NCI-H460 (cell line): ENCODE measurements around the gene TSPEAR. TPM values are rescaled to one million over a fixed set of nuclear protein-coding genes. Genes with fewer than 3 reads are reported as not detected.
A peak's percentile ranks its signal among the peaks of the same experiment; 100 is the strongest.
"Not testable (repeated sequence)": the region's sequence is repeated elsewhere in the genome, so short reads cannot be mapped to it uniquely, and the experiment has no call there.

Experiments used
- DNase-seq: peaks from one replicate; pipeline ENCODE4 v3.0.0-alpha.2; 2016; ENCODE audit warnings: low read depth; ENCODE audit errors: extremely low read depth
- total RNA-seq: library from RNA; depleted of rRNA; stranded (reverse); fragments of >200 nt; shearing (Covaris generic); gene quantifications from 2 replicates; pipeline ENCODE4 v1.2.3, GENCODE V29; 2014

Gene TSPEAR
- total RNA-seq, 1 experiment from 2014 or later = 0.02 TPM

DNA sequence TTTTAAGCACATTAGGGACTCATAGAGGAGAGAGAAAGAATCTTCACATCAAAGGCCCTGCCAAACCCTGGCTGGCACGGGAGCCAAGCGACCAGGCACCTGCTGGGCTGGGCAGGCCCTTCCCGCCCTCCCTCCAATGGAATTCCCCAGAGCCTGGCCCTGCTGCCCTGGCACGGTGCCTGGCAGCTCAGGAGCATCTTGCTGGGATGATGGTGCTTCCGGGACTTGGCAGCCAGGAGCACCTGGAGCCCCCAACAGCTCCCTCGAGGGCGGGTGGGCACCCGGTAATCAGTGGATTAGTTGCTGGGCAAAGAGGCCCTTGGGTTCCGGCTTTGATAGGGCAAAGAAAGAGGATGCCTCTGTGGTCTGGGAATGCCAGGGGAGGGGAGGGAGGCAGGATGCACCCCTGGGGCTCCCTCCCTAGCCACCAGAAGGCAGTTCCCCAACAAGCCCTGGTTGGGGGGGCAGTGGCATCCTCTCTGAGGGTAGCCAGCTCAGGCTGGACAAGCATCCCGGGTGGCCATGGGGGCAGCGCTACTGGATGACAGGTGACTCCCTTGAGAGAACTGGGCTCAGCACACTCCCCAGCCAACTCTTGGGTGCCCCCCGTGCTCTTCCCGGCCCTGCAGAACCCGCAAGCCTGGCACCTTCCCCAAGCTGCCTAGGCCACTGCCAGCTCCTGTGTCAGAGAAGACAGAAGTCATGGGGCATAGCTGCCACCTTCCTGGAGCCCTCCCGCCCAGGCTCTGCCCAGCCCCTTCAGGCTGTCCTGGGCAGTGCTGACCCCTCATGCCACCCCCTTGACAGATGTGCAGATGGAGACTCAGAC lies 197.8 kb downstream of the TSPEAR start:
- no peak for DNase-seq

DNA sequence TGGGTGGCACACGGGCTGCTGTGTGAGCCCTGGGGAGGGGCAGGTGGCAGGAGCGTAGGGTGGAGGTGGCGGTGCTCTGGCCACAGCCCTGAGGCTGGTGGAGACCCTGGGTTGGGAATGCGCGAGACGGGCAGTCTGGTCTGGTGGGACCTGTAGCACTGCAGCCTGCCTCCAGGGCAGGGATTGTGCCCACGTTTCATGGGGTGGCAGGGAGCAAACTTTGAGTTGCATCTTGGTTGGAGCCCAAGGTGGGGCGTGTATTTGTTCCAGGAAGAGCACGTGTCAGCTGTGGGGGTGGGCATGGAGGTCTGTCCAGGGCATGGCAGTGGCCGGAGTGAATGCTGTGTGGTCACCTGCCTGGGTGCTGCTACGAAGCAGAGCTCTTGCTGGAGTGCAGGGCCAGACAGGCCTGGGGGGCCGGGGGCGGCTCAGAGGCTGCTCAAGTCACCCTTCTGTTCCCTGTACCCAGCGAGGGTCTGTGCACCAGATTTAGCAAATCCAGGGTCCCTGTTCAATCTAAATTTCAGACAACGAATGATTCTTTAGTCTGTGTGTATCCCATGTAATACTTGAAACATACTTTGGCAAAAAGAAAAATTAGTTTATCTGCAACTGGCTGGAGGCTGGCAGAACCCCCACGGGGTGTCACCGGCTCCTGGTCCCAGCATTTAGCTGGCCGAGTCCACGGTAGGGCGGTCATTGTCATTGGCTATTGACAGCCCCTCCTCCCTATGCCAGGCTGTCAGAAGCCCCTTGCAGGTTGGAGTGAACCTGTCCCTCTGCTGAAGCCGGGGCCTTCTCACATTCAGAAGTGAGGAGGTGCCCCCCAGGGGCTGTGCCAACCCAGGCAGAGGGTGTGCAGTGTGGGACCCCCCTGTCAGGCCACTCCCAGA lies 198.6 kb downstream of the TSPEAR start:
- no peak for DNase-seq

DNA sequence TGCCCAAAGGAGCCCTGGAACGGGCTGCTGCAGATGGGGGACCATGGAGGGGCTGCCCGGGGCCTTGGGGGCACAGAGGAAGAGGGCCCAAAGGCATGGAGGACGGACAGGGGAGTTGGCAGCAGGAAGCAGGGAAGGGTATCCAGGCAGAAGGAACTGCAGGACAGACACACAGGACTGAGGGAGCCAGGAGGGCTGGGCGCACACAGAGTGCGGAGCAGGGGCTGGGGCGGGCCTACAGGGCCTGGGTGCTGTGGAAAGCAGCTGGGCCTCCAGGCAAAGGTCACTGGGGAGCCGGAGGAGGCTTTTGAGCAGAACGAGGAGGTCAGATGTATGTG lies 199.5 kb downstream of the TSPEAR start:
- DNase-seq = no peak

DNA sequence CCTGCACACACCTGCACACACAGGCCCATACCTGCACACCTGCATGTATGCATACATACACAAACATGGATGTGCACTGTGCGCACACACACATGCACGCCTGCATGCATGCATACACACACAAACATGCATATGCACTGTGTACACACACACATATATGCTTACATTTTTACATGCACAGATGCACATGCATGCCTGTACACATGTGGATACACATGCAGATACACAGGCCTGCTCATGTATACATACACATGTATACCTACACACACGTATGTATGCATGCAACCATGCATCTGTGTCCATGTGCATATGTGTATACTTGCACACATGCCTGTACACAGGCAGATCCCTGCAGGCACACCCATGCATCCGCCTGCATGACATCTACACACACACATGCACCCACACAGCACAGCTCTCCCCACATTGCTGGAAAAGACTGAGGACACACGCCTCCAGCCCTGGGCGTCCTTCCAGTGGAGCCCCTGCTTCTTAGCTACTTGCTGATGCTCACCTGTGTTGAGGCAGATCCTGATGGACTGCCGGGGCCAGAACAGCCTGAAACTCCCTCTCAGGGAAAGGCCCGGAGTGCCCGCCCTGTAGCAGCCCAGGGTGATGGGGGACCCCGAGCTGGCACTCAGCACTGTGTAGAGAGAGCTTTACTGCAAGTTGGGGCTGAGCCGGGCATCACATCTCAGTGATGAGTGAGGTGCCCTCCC lies 200.0 kb downstream of the TSPEAR start:
- DNase-seq = no peak

DNA sequence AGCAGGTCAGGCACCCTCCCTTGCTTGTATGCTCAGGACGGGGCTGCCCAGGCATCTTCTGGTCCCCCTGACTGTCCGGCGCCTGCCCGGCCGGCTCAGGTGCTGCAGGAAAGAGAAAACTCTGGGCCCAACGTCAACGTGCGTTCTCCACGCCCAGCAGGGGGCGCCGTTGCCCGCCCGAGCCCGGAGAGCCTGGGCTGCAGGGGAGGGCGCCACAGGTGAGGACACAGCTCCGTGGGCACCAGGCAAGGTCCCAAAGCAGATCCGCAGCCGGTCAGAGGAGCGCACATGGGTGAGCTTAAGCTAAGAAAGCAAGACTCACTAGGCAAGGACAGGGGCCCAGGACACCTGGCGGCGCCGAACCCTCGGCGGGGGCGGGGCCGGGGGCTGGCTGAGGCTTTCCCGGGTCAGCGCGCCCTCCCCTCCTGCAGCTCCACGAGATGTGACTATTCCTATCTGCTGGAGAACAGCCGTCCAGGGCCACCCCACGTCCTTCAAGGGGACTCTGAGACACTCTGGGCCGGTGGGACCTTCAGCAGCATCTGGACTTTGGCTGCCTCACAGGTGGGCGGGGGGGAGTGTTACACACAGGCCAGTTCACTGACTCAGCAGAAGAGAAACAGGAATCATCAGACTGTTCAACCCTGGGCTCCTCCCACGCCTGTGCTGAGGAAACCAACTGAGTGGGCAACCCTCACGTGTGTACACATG lies 200.7 kb downstream of the TSPEAR start:
- DNase-seq = peak; percentile 13

DNA sequence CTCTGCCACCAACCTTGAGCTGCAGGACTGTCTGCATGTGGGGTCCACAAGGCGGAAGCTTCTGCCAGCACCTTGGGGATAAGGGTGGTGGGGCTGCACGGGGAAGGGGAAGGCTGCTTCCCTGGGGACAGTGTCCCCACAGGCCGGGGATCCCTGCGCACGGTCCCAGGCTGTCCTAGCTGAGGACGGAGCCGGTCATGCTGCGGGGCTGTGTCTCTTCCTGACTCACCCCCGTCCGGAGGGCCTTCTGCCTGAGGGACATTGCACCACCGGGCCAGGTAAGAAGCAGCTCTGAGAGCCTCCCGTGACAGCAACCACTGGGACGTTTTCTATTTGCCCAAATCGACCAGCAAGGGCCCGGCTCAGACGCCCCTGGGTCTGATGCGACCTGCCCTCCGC lies 201.3 kb downstream of the TSPEAR start:
- no peak for DNase-seq

DNA sequence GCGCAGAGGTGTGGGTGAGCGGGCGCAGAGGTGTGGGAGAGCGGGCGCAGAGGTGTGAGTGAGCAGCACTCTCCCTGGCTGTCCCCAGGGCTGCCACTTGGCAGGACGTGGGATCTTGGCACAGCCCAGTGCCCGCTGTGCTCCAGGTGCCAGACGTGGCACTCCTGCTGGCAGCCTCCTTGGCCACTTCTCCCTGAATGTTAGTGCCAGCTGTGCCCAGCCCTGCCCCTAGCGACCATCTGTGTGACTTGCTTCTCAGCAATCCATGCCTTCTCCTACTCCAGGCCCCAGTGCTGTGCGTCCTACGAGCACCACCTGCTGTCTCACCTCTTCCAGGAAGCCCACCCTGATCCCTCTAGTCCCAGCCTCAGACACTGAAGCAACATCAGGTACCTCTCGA lies 201.8 kb downstream of the TSPEAR start:
- peak; percentile 56 for DNase-seq

DNA sequence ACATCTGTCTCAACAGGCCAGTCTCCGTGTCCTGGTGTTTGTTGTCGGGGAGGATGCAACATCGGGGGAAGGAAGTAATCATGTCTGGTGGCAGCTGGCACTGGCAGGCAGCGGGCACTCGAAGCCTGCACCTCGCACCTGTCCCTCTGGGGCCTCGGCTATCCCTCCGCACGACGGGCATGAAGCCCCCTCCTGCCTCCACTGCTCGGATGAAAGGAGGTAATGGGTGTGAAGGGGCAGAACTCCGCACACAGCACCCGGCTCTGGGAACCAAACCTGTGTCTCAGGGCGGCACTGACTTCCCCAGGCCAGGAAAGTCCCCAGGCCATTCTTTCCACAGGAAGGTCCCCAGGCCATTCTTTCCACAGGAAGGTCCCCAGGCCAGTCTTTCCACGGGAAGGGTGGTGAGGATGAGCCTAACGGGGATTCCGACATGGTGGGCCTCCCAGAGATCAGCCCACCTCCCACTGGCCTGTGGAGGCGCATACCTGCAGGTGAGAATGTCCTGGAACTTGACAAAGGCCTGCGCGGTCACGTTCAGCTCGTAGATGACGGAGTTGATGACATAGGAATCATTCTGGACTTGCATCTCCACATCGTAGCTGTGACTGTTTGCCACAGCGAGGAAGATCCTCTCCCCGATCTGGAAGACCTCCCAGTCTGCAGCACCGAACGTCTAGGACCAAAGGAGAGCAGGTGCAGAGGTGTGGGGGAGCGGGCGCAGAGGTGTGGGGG lies 202.5 kb downstream of the TSPEAR start:
- no peak for DNase-seq

DNA sequence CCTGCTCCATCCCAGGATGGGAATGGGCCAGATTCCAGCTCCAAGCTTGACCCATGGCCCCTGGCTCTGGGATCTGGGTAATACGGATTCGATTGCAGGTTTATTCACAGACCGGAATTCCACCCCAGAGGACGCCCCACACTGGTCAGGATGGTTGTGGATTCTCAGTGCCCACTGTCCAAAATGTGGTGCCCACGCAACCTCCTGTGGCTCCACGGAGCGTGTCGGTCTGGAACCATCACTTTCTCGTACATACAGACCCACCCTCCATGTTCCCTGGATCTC lies 203.0 kb downstream of the TSPEAR start:
- no peak for DNase-seq

DNA sequence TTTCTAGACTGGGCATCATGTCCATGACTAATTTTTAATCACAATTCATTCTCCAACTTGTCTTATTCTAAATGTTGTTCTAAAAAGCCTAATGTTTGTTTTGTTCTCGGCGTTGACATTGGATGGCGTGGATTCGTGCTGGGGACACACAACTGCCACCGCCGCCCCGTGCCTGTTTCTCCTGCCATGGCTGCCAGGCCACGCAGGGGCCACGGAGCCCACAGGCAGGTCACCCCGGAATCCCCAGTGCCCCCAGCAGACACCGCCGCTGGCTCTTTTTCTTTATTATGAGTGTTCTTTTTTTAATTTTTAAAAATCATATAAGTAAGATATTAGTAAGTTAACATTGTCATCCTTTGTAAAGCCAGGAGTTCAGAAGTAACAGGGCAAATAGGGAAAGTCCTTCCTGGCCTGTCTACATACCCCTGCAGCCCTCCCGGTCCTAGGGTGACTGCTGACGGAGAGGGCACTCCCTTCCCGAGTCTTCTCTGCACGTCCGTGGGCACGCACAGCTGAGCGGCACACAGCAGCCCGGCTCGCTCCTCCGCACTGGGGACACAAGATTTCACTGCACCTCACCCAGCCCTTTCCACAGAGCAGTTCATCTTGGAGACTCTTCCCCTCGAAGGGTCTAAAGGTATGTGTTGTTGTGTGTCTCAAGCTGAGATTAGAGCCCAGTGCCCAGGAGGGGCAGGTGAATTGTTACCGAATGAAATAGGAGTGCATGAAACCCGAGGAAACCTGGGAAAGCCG lies 203.5 kb downstream of the TSPEAR start:
- no peak for DNase-seq

DNA sequence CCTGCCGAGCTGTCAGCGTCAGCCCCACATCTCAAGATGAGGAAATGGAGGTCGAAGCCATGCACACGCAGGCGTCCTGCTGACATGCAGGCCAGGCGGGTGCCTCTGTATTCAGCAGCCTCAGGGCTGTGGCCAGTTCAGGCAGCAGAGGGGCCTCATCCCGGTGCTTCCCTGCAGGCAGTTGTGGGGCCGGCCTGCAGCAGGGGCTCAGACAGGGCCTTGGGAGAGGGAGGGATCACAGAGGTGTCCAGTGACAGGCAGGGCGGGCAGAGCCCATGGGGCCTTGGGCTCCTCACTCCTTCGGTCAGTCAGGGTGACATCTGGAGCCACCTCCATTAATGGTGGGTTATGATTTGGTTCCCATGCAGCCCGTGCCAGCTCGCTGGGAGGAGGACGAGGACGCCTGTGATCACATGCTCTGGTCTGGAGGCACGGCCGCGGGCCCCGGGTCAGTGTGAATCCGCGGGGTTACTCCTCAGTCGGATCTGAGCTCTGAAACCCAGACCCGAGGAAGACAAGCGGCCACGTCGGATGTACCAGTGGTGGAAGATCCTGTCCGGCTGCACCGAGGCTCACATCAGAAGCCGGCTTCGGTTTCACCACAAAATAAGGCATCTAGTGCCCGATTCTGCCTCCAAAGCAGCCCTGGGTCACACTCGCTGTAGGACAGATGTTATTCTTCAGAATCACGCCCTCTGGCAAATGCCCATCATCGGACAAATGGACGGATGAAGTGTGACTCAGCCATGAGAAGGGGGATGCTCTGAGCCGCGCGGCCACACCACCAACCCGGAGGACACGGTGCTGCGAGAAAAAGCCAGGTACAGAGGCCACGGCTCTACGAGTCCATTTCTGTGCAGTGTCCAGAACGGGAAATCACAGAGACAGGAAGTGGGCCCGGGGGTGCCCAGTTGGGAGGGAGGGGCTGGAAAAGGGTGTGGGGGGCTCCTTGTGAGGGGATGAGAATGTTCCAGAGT lies 204.8 kb downstream of the TSPEAR start:
- DNase-seq = no peak

DNA sequence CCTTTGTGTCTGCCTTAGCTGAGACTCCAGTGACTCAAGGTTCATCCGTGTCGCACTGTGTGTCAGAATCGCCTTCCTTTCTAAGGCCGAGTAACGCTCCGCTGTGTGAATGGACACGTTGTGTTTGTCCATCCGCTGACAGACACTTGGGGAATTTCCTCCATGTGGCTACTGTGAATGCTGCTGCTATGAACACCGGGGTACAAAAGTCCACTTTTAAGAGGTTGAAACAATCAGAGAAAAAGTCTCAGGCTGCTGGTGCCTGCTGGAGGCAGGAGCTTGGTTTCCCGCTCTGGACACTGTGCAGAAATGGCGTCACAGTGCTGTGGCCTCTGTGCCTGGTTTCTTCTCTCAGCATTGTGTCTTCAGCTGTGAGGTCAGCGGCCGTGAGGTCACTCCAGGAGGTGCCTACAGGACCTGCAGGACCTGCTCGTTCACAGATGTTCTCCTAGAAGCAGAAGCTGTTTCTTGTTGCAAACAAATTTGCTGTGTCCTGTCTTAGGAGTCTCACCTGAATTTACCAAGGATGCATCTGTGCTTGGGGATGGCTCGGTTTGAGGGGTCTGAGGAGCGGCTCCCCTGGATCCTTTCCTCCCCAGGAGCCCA lies 205.6 kb downstream of the TSPEAR start:
- no peak for DNase-seq

DNA sequence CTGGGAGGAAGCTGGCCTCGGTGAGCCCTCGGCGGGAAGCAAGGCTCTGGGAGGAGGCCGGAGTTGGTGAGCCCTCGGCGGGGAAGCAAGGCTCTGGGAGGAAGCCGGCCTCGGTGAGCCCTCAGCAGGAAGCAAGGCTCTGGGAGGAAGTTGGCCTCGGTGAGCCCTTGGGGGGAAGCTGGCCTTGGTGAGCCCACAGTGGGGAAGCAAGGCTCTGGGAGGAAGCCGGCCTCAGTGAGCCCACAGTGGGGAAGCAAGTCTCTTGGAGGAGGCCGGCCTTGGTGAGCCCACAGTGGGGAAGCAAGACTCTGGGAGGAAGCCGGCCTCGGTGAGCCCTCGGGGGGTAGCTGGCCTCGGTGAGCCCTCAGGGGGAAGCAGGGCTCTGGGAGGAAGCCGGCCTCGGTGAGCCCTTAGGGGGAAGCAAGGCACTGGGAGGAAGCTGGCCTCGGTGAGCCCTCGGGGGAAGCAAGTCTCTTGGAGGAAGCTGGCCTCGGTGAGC lies 207.4 kb downstream of the TSPEAR start:
- no peak for DNase-seq

DNA sequence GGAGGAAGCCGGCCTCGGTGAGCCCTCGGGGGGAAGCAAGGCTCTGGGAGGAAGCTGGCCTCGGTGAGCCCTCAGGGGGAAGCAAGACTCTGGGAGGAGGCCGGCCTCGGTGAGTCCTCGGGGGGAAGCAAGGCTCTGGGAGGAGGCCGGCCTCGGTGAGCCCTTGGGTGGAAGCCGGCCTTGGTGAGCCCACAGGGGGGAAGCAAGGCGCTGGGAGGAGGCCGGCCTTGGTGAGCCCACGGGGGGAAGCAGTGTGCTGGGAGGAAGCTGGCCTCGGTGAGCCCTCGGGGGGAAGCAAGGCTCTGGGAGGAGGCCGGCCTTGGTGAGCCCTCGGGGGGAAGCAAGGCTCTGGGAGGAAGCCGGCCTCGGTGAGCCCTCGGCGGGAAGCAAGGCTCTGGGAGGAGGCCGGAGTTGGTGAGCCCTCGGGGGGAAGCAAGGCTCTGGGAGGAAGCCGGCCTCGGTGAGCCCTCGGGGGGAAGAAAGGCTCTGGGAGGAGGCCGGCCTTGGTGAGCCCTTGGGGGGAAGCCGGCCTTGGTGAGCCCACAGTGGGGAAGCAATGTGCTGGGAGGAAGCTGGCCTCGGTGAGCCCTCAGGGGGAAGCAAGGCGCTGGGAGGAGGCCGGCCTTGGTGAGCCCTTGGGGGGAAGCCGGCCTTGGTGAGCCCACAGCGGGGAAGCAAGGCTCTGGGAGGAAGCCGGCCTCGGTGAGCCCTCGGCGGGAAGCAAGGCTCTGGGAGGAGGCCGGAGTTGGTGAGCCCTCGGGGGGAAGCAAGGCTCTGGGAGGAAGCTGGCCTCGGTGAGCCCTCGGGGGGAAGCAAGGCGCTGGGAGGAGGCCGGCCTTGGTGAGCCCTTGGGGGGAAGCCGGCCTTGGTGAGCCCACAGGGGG lies 208.1 kb downstream of the TSPEAR start:
- DNase-seq = not testable (repeated sequence)

DNA sequence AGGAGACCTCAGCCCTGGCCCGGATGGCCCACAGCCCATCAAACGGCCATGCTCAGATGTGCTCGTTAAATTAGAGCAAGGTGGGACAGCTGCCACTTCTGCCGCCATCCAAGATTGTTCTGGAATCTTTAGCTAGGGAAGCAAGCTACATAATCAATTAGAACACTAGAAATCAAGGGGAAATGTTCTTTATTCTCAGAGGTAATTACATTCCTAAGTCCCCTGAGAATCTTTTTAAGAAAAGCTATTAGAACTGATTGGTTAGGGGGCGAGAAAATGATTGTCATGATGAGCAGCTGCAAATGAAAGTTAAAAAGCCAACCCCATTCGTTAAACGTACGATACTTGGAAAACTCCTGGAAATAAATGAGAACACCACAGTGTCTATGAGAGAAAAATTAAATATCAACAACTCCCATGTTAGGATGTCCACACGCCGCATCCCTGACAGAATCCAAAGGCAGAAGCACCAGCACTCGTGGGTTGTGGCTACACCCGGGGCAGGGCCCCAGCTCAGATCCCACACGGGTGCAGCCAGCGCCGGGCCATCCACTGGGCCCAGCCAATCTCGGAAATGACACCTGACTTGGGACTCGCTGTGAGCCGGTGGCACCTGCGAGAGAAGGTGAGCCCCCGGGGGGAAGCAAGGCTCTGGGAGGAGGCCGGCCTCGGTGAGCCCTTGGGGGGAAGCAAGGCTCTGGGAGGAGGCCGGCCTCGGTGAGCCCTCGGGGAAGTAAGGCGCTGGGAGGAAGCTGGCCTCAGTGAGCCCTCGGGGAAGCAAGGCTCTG lies 209.0 kb downstream of the TSPEAR start:
- DNase-seq = no peak

DNA sequence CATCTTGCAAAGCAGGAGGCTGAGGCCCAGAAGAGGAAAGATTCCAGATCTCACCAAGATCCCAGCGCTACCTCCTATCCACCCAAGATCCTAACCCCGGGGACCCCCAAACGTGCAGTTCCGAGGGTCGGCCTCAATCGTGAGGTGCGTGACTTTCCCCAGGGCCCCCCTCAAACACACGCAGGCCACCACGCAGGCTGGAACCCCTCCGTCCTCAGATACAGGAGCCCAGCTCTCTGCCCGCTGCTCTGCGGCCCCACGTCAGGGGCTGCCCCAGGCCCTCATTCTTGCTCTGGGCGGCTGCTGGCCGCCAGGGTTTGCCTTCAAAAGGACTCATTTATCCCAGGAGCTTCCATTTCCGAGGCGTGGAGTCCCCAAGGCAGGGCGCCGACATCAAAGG lies 211.3 kb downstream of the TSPEAR start:
- DNase-seq = no peak
